Stomach (tissue), 4 donors: ENCODE results near the gene SLC35E4.

ENCODE experiments used
- CTCF ChIP-seq, 7 experiments: fragments of 450-650 bp in 4 of 7; fragments of 200-600 bp in 3 of 7; sonication (generic) in 3 of 7; IDR thresholded peaks; one replicate each; pipeline ENCODE4 v1.5.1; 2016 to 2019; ENCODE audit warnings: antibody characterized with exemption in 7 of 7, control low read depth in 2 of 7, mild to moderate bottlenecking in 1 of 7
- POLR2A ChIP-seq, 4 donors: fragments of 450-650 bp; IDR thresholded peaks; one replicate each; pipeline ENCODE4 v1.6.1; 2016; ENCODE audit warnings: antibody characterized with exemption in 4 of 4, control low read depth in 2 of 4, mild to moderate bottlenecking in 1 of 4, moderate library complexity in 1 of 4

GRCh38 chr22:30596886-30597285 lies 38.7 kb upstream of the SLC35E4 start:
- TF ChIP-seq CTCF (IDR thresholded peaks at IDR 0.05) (no peak), POLR2A (IDR thresholded peaks at IDR 0.05) (no peak)
